Activated CD4-positive, CD25-positive, alpha-beta regulatory T cell treated with anti-CD3 and anti-CD28 coated beads, Interleukin-2, amount 50 U/mL, for 24 hours (primary cell): ENCODE measurements around the gene ACVR2B.

Experiments
- ATAC-seq, 2 donors: fragments of 150-1000 bp; cut with Tn5 transposase; one replicate each; pipeline ENCODE4 v1.10.0; 2021; ENCODE audit warnings: mild to moderate bottlenecking in 1 of 2, moderate library complexity in 1 of 2

The ACVR2B gene

DNA sequence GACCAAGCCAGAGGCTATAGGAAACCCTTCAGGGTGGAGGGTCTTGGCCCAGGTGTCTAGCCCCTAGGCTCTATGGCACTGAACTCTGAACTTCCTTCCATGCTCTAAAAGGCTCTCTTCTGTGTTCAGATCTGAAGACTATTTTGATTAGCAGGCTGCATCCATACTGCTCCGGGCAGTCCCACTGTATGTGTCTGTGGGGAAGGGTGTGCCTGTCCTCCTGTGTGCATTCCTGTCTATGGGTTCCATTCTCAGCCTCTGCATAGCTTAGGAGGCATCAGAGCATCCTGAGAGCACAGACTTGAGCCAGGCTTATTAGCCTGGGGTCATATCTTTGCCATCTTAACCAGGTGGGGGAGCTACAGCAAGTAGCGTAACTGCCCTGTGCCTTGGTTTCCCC is 80.5 kb downstream of the ACVR2B start:
- no peak for ATAC-seq

DNA sequence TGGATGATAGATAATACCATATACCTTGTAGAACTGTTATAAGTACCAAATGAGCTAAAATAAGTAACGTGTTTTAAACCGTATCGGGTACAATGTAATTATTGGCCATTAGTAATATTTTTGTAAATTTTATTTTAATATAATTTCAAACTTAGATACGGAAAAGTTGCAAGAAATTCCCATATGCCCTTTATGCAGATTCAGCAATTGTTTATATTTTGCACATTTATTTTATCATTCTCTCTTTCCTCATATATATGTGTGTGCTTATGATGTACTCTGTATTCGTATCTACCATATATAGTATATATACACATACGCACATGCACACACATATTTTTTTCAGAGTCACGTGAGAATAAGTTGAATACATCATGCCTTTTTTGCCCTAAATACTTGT is 80.9 kb downstream of the ACVR2B start:
- ATAC-seq, result no peak

DNA sequence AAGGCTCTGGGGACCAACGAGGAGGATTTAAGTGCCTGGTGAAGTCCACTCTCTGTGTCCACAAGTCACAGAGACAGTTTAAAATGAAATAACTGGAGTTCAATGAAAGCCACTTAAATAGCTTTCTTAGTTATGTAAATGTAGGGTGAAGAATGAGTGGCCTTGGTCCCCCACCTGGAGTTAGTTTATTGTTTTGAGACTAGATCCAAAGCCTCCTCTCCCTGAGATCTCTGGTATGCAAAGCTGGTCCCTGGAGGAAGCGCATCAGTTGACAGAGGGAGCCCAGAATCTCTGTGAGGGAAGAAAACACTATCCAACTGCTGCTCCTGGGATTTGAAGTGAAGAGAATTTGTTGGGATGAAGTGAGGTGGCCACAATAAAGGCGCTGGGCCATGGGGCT is 83.0 kb downstream of the ACVR2B start:
- ATAC-seq, result no peak

DNA sequence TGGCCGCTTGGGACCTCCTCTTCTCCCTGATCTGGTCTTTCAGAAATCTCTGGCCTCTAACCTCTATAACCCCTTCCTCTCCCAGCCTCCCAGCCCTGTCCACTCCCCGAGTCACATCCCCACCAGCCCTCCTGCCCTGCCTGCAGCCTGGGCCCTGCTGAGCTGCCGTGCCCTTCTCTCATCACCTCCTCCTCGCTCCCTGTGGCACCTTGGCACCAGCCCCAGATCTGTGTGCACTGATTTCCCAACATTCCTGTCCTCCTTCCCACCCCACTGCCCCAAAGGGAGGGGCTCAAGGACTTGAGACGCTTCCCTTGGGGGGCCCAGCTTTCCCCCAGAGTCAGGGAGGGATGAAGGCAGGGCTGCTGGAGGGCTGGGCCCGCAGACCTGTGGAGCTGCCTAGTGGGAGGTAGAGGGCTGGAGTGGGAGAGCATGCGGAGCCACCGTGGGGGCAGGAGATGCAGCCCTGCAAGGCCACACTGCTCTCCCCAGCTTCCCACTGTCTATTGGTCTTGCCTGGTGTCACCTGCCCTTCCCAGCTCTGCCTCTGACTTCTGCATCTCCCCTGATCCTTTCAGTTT is 85.2 kb downstream of the ACVR2B start:
- ATAC-seq, result no peak

DNA sequence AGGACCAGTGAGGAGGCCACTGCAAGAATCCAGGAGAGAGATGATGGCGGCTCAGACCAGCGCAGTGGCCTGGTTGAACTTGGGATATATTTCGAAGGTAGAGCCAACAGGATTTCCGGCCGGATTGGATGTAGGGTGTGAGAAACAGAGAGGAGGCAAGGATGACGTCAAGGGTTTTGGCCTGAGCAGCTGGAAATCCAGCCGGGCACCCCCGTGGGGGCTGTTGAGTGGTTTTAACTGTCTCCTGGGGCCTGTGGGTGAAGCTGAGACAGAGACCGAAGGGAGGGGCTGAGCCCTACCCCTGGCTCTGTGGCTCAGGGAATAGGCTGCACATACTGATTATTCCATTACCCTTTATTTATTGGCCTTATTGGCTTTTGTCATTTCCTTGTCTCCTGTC is 88.1 kb downstream of the ACVR2B start:
- no peak for ATAC-seq
